ENCODE results near the gene SHD. TPM values are rescaled to one million over a fixed set of nuclear protein-coding genes. Genes with fewer than 3 reads are reported as not detected.
"Not testable (repeated sequence)": the region's sequence is repeated elsewhere in the genome, so short reads cannot be mapped to it uniquely, and the experiment has no call there.

SHD gene
- total RNA-seq, 3 donors from 2014 or later: not detected

GRCh38 chr19:4279530-4280422 lies 710 bp downstream of the SHD start:
- H3K9me3 Mint-ChIP-seq: no peaks in the 10 kb centered on the region
- H3K27me3 Mint-ChIP-seq (ENCODE audit: low read depth): peaks cover 33% of the 10 kb centered on the region
- H3K4me1 Mint-ChIP-seq (ENCODE audit: low read depth): peaks cover 6% of the 10 kb centered on the region
- DNase-seq: no peak
- peak overlapping the region; percentile 55 for H3K4me3 Mint-ChIP-seq
- H3K36me3 Mint-ChIP-seq (ENCODE audit: insufficient read depth): no peaks in the 10 kb centered on the region
- ATAC-seq: peak; percentile 41 to 64

GRCh38 chr19:4284176-4284958 lies 5.3 kb downstream of the SHD start:
- peaks cover 24% of the 10 kb centered on the region for H3K27me3 Mint-ChIP-seq (ENCODE audit: low read depth)
- no peak for DNase-seq
- H3K4me1 Mint-ChIP-seq (ENCODE audit: low read depth): peaks cover 4% of the 10 kb centered on the region
- no peaks in the 10 kb centered on the region for H3K9me3 Mint-ChIP-seq
- H3K36me3 Mint-ChIP-seq (ENCODE audit: insufficient read depth): no peaks in the 10 kb centered on the region
- H3K4me3 Mint-ChIP-seq: no peak overlapping the region
- peak in 1 of 2 donors; percentile 46 for ATAC-seq

- peaks cover 1% of the 10 kb centered on the region for H3K4me1 Mint-ChIP-seq (ENCODE audit: low read depth)
- DNase-seq (no peak), ATAC-seq (no peak)
- peaks cover 21% of the 10 kb centered on the region for H3K27me3 Mint-ChIP-seq (ENCODE audit: low read depth)
- H3K4me3 Mint-ChIP-seq: no peak overlapping the region
- H3K36me3 Mint-ChIP-seq (ENCODE audit: insufficient read depth): no peaks in the 10 kb centered on the region
- no peaks in the 10 kb centered on the region for H3K9me3 Mint-ChIP-seq
Measured at GRCh38 chr19:4284974-4285373, 5.9 kb downstream of the SHD start.

DNA sequence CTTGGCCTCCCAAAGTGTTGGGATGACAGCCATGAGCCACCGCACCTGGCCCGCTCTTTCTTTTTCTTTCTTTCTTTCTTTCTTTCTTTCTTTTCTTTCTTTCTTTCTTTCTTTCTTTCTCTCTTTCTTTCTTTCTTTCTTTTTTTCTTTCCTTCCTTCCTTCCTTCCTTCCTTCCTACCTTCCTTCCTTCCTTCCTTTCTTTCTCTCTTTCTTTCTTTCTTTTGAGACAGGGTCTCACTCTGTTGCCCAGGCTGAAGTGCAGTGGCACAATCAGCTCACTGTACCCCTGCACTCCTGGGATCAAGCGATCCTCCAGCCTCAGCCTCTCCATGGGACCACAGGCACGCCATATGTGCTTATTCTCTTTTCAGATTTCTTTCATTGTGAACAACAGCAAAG lies 7.1 kb downstream of the SHD start:
- not testable (repeated sequence) for H3K4me1 Mint-ChIP-seq (ENCODE audit: low read depth); ATAC-seq; H3K27me3 Mint-ChIP-seq (ENCODE audit: low read depth); H3K9me3 Mint-ChIP-seq; DNase-seq; H3K36me3 Mint-ChIP-seq (ENCODE audit: insufficient read depth); H3K4me3 Mint-ChIP-seq

GRCh38 chr19:4288091-4288777 lies 9.2 kb downstream of the SHD start:
- Mint-ChIP-seq H3K27me3 (ENCODE audit: low read depth) (no peaks in the 10 kb centered on the region), H3K4me3 (no peak overlapping the region), H3K4me1 (ENCODE audit: low read depth) (no peaks in the 10 kb centered on the region), H3K9me3 (no peaks in the 10 kb centered on the region), H3K36me3 (ENCODE audit: insufficient read depth) (no peaks in the 10 kb centered on the region)
- DNase-seq: no peak
- ATAC-seq: no peak

DNA sequence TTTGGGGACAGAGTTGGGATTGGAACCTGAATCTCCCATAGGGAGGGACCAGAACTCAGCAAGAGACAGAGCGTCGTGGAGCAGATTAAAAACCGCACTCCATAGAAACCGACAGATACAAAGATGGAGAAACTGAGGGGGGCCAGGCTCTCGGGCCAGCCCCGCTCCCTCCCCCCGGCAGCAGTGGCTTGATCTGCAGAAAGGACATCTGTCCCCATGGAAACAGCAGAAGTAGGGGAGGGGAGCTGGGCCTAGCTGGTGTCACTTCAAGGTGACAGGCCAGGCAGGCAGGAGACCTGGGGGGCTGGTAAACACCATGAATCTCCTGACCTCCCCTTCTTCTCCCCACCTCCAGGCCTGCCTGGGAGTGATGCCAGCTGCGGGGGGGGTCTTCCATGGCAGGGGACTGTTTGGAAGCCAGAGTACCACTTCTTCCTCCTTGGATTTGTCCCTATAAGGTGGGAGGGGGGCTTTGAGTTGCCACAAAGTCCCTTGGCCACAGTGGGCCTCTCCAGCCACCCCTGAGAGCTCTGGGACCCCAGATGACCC lies 12.2 kb downstream of the SHD start:
- DNase-seq: no peak
- Mint-ChIP-seq H3K27me3 (ENCODE audit: low read depth) (no peaks in the 10 kb centered on the region), H3K9me3 (no peaks in the 10 kb centered on the region), H3K36me3 (ENCODE audit: insufficient read depth) (no peaks in the 10 kb centered on the region), H3K4me1 (ENCODE audit: low read depth) (no peaks in the 10 kb centered on the region), H3K4me3 (no peak overlapping the region)
- ATAC-seq: no peak

GRCh38 chr19:4292515-4292914 lies 13.4 kb downstream of the SHD start:
- Mint-ChIP-seq H3K36me3 (ENCODE audit: insufficient read depth) (no peaks in the 10 kb centered on the region), H3K27me3 (ENCODE audit: low read depth) (no peaks in the 10 kb centered on the region), H3K9me3 (no peaks in the 10 kb centered on the region), H3K4me1 (ENCODE audit: low read depth) (no peaks in the 10 kb centered on the region), H3K4me3 (no peak overlapping the region)
- DNase-seq (no peak), ATAC-seq (no peak)

DNA sequence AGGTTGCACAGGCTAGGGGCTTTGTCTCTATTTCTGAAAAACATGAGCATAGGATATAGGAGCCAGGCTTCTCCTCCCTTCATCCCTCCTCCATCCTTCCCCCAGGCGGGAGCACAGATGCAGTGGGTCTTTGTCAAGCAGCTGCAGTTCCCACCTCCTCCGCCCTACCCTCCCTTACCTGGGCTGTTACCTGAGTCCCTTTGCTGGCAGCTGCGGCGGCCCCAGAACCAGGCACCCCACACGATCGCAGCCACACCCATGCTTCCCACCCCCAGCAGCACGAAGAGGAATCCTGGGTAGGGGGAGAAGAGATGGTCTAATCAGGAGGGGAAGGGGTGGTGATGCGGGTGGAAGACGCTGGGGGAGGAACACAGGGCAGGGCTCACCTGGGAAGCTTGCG lies 15.3 kb downstream of the SHD start:
- Mint-ChIP-seq H3K36me3 (ENCODE audit: insufficient read depth) (no peaks in the 10 kb centered on the region), H3K4me3 (no peak overlapping the region), H3K9me3 (no peaks in the 10 kb centered on the region), H3K4me1 (ENCODE audit: low read depth) (peaks cover 3% of the 10 kb centered on the region), H3K27me3 (ENCODE audit: low read depth) (no peaks in the 10 kb centered on the region)
- ATAC-seq (no peak), DNase-seq (no peak)

GRCh38 chr19:4295972-4296771 lies 17.1 kb downstream of the SHD start:
- ATAC-seq: no peak

GRCh38 chr19:4297901-4298809 lies 19.1 kb downstream of the SHD start:
- DNase-seq (no peak), ATAC-seq (peak; percentile 90 to 91)
- Mint-ChIP-seq H3K27me3 (ENCODE audit: low read depth) (peaks cover 5% of the 10 kb centered on the region), H3K9me3 (no peaks in the 10 kb centered on the region), H3K4me1 (ENCODE audit: low read depth) (peaks cover 19% of the 10 kb centered on the region), H3K4me3 (no peak overlapping the region), H3K36me3 (ENCODE audit: insufficient read depth) (no peaks in the 10 kb centered on the region)

More at GRCh38 chr19:4295972-4296771, 17.1 kb downstream of the SHD start:
- Mint-ChIP-seq H3K27me3 (ENCODE audit: low read depth) (no peaks in the 10 kb centered on the region), H3K36me3 (ENCODE audit: insufficient read depth) (no peaks in the 10 kb centered on the region), H3K4me3 (no peak overlapping the region), H3K9me3 (no peaks in the 10 kb centered on the region), H3K4me1 (ENCODE audit: low read depth) (peaks cover 6% of the 10 kb centered on the region)
- no peak for DNase-seq

DNA sequence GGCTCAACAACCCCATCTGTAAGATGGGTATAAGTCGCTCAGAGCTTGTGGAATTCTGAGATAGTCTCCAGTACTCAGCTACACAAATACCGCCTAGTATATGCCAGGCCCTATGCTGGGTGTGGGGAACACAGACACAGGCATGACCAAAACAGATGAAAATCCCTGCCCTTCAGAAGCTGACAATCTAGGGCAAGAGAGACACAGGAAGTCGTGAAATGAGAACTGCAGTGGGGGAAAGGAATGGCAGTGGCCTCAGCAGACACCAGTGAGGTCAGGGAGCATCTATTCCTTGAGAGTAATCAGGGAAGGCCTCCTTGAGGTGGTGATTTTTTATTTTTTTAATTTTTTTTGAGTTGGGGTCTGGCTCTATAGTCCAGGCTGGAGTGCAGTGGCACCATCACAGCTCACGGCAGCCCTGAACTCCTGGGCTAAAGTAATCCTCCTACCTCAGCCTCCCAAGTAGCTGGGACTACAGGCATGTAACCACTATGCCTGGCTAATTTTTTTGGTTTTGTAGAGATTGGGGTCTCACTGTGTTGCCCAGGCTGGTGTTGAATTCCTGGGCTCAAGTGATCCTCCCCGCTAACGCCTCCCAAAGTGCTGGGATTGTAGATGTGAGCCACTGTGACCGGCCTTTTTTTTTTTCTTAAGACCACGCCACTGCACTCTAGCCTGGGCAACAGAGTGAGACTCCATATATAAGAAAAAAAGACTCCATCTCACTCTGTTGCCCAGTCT lies 19.9 kb downstream of the SHD start:
- Mint-ChIP-seq H3K4me3 (no peak overlapping the region), H3K9me3 (no peaks in the 10 kb centered on the region)

DNA sequence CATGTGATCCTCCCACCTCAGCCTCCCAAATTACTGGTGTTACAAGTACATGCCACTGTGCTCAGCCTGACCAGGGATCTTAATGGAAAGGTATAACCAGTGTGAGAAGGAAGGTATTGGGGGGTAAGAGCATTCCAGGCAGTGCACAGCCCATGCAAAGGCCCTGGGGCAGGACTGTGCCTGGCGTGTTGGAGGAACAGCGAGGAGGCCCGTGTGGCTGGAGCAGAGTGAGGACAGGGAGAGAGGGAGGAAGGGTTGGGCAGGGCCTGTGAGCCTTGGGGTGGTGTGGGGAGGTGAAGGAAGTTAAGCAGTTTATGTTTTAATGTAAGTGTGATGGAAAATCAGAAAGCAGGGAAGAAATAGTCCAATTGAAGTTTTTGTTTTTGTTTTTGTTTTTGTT lies 21.5 kb downstream of the SHD start:
- ATAC-seq: no peak
- peaks cover 7% of the 10 kb centered on the region for H3K27me3 Mint-ChIP-seq (ENCODE audit: low read depth)
- DNase-seq: no peak
- no peak overlapping the region for H3K4me3 Mint-ChIP-seq
- H3K9me3 Mint-ChIP-seq: no peaks in the 10 kb centered on the region
- H3K4me1 Mint-ChIP-seq (ENCODE audit: low read depth): peaks cover 27% of the 10 kb centered on the region
- no peaks in the 10 kb centered on the region for H3K36me3 Mint-ChIP-seq (ENCODE audit: insufficient read depth)

More for the DNA sequence above, 19.9 kb downstream of the SHD start:
- no peaks in the 10 kb centered on the region for H3K36me3 Mint-ChIP-seq (ENCODE audit: insufficient read depth)
- peaks cover 23% of the 10 kb centered on the region for H3K4me1 Mint-ChIP-seq (ENCODE audit: low read depth)
- H3K27me3 Mint-ChIP-seq (ENCODE audit: low read depth): peaks cover 5% of the 10 kb centered on the region
- ATAC-seq (no peak), DNase-seq (no peak)
